Ovary (tissue), 9 donors: ENCODE results near the gene GRIN2A. TPM values are rescaled to one million over a fixed set of nuclear protein-coding genes. Genes with fewer than 3 reads are reported as not detected.

Source experiments
- DNase-seq, 5 donors: peaks; one replicate each; pipeline ENCODE4 v3.0.0-alpha.2; 2019 to 2020
- H3K27ac ChIP-seq, 2 donors: fragments of 200-600 bp; one replicate each; pipeline versions ENCODE4 v1.5.1 to v1.8.0; 2019 to 2022
- H3K27me3 ChIP-seq: fragments of 200-600 bp; one replicate; pipeline ENCODE4 v1.8.0; 2022
- H3K36me3 ChIP-seq: fragments of 200-600 bp; sonication (generic); one replicate; pipeline ENCODE4 v1.5.1; 2019
- H3K4me1 ChIP-seq: one replicate; pipeline ENCODE4 v1.8.1; 2013; ENCODE audit warnings: mild to moderate bottlenecking, moderate library complexity; ENCODE audit not compliant: insufficient read depth
- H3K4me3 ChIP-seq: fragments of 200-600 bp; sonication (generic); one replicate; pipeline ENCODE4 v1.5.1; 2017
- H3K9me3 ChIP-seq, 2 donors: fragments of 200-600 bp in 1 of 2; sonication (generic) in 1 of 2; one replicate each; pipeline versions ENCODE4 v1.5.1 to v1.8.1; 2013 to 2019; ENCODE audit warnings: mild to moderate bottlenecking in 1 of 2, moderate library complexity in 1 of 2
- CTCF ChIP-seq, 3 donors: fragments of 450-650 bp in 2 of 3; fragments of 200-600 bp in 1 of 3; IDR thresholded peaks; one replicate each; pipeline versions ENCODE4 v1.5.1 to v1.8.0; 2016 to 2022; ENCODE audit warnings: antibody characterized with exemption in 3 of 3, mild to moderate bottlenecking in 1 of 3
- EP300 ChIP-seq: sonication (generic); formaldehyde crosslinking; IDR thresholded peaks from one replicate; pipeline ENCODE4 v1.6.1; 2017; ENCODE audit warnings: antibody characterized with exemption
- POLR2A ChIP-seq: fragments of 450-650 bp; IDR thresholded peaks from one replicate; pipeline ENCODE4 v1.6.1; 2017; ENCODE audit warnings: antibody characterized with exemption, mild to moderate bottlenecking, moderate library complexity
- WGBS, 3 donors: extraction: QIAGEN DNeasy Blood & Tissue Kit in 1 of 3; methylation state at CpG; one replicate each; pipeline versions ENCODE4 v1.1.5 to v1.1.7; 2013 to 2017; 5-methylcytosine and 5-hydroxymethylcytosine counted together
- intact Hi-C, 4 donors: fragments of 100-400 bp; cut with DNase I; formaldehyde crosslinking; loops; one replicate each; pipeline versions ENCODE4 v1.11.0 to v1.15.1; 2022 to 2023
- polyA plus RNA-seq, 2 donors: library from polyadenylated mRNA; stranded (reverse); fragments of 200-250 nt in 1 of 2; fragments of 350-450 nt in 1 of 2; fragmentation: Illumina TruSeq in 1 of 2; extraction: RNeasy Lipid Tissue Mini Kit (QIAGEN cat#74804) in 1 of 2; gene quantifications; one replicate each; pipeline ENCODE4 v1.2.3, GENCODE V29; 2013 to 2014
- total RNA-seq, 7 donors: library from RNA; depleted of rRNA in 2 of 7; stranded (reverse); fragments of >200 nt in 2 of 7; fragmentation: NEBNext Ultra II Directional in 3 of 7; extraction: Animal tissue kit (Norgen Biotek cat#: 25700) in 3 of 7; gene quantifications; one replicate each; pipeline versions ENCODE4 v1.1.0 to v1.2.4, GENCODE V29; 2016 to 2023
- donor health status: DM: no; HTN: no; CAD: no; lungs with moderate emphysema.
- donor health status: DM: no; HTN: no; CAD: no.
- donor health status: Bipolar disorder and iron deficiency.
- donor health status: DM: yes; HTN: yes; CAD: no.
- donor health status: DM: no; HTN: no; CAD: no.
- donor health status: DM: yes; HTN: yes; CAD: no.

GRIN2A gene
- total and polyA plus RNA-seq, 9 donors = 0.08 to 5.4 (median 0.57) TPM; not detected in 1

DNA sequence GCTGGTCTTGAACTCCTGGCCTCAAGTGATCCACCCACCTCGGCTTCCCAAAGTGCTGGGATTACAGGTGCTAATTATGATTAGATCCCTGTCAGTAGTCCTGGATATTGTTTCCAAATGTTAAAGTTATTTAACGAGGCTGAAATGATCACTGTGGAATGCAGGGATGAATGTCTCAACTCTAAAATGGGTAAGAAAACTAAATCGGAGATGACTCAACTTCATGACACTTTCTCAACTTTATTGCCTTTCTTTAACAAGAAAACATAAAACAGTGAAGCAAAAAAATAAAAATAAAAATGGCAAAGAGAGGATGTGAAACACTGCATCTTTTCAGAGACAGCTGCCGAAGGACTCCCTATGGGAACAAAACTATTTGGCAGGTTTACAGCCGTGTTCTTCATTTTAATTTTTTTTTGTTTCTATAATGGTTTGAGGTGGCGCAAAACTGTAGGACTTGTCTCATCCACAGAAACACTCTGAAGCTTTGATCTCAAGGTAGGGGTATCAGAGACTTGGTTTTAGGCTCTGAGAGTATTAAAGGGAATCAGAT is 382.0 kb downstream of the GRIN2A start:
- intact Hi-C loops = no loop called here
- 43 to 48% (median 44%) methylated on average over 6 of the region's 6 CpGs for WGBS, 3 donors
- H3K4me3 ChIP-seq = no peak overlapping the region
- no peaks in the 10 kb centered on the region for H3K36me3 ChIP-seq
- no peak overlapping the region for H3K27ac ChIP-seq
- no peaks in the 10 kb centered on the region for H3K9me3 ChIP-seq
- no peaks in the 10 kb centered on the region for H3K27me3 ChIP-seq
- H3K4me1 ChIP-seq = no peaks in the 10 kb centered on the region
- DNase-seq = no peak
- no peak for TF ChIP-seq CTCF (IDR thresholded peaks at IDR 0.05)
- TF ChIP-seq EP300 = no peak
- no peak for TF ChIP-seq POLR2A

DNA sequence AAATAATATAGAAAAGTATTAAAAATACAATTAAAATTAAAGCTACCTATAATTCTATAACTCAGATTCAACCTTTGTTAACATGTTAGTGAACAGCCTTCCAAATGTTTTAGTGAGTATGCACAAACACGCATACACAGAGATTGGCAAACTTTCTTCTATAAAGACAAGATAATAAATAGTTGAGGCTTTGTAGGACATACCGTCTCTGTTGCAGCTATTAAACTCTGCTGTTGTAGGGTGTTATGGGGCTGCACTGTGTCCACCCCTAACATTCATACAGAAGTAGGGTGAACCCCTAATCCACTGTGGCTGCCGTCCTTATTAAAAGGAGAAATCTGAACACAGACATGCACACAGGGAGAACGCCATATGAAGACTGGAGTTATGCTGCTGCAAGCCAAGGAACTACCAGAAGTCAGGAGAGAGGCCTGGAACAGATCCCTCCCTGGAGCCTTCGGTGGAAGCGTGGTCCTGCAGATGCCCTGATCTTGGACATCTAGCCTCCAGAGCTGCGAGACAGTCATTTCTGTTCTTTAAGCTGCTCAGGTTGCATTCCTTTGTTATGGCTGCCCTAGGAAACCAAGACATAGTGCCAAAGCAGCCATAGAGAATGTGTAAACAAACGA is 383.2 kb downstream of the GRIN2A start:
- no peak for DNase-seq
- Histone ChIP-seq H3K4me1 (no peaks in the 10 kb centered on the region), H3K27me3 (no peaks in the 10 kb centered on the region), H3K27ac (no peak overlapping the region), H3K36me3 (no peaks in the 10 kb centered on the region), H3K4me3 (no peak overlapping the region), H3K9me3 (no peaks in the 10 kb centered on the region)
- intact Hi-C loops = no loop called here
- TF ChIP-seq POLR2A = no peak
- TF ChIP-seq EP300 = no peak
- TF ChIP-seq CTCF (IDR thresholded peaks at IDR 0.05) = no peak
- 77 to 80% (median 79%) methylated on average over 8 of the region's 8 CpGs for WGBS, 3 donors

DNA sequence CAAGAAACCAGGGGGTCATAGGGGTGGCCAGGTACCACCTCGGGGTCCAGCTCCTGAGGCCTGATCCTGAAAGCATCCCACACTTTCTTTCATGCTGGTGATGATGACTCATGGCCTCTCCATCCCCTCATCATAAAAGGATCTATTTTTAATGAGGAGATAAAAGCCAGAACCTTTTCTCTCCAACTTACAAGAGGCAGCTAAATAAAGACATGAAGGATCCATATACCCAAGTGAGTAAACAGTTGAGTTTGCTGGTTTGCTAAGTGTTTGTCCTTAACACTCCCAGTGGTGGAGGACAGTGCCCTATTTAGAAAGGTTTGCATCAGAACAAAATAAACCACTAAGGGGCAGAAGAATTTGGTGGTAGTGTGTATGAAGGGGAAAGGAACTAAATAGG is 383.8 kb downstream of the GRIN2A start:
- no peak for TF ChIP-seq EP300
- no peak for TF ChIP-seq CTCF (IDR thresholded peaks at IDR 0.05)
- no peak for TF ChIP-seq POLR2A
- Histone ChIP-seq H3K27me3 (no peaks in the 10 kb centered on the region), H3K9me3 (no peaks in the 10 kb centered on the region), H3K36me3 (no peaks in the 10 kb centered on the region), H3K27ac (no peak overlapping the region), H3K4me1 (no peaks in the 10 kb centered on the region), H3K4me3 (no peak overlapping the region)
- 64 to 85% (median 75%) methylated on average over 1 of the region's 1 CpG for WGBS, 3 donors
- intact Hi-C loops = no loop called here
- DNase-seq = no peak

DNA sequence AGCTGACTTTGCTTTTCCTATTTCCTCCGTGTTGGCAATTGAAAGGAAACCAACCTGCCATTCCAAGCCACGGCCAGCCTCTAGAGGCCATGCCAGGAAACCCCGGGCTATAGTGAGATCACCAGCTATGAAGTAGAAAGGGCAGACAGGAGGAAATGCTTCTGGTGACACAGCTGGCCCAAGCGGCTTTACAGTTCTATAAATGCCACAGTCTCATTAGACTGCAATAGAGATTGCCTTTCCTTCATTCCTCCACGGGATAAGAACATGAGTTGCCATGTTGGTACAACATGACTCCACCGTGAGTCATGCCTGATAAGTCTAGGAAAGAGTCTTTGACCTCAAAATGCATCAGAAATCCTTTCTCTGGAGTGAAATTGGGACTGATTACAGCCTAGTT is 384.9 kb downstream of the GRIN2A start:
- H3K27me3 ChIP-seq = no peaks in the 10 kb centered on the region
- H3K4me3 ChIP-seq = no peak overlapping the region
- H3K27ac ChIP-seq = no peak overlapping the region
- intact Hi-C loops = no loop called here
- H3K9me3 ChIP-seq = no peaks in the 10 kb centered on the region
- H3K4me1 ChIP-seq = no peaks in the 10 kb centered on the region
- TF ChIP-seq CTCF (IDR thresholded peaks at IDR 0.05) (no peak), EP300 (no peak), POLR2A (no peak)
- 67 to 76% (median 75%) methylated on average over 6 of the region's 6 CpGs for WGBS, 3 donors
- H3K36me3 ChIP-seq = no peaks in the 10 kb centered on the region
- no peak for DNase-seq
